SK-N-SH (cell line): ENCODE measurements around the gene NGB. TPM values are rescaled to one million over a fixed set of nuclear protein-coding genes. Genes with fewer than 3 reads are reported as not detected.

Experiments used
- CTCF ChIA-PET: fragments of 300-600, 350-600 bp; formaldehyde crosslinking; extraction: SDS; loops from one replicate; lab custom pipeline; 2021; lab: Yijun Ruan, JAX
- POLR2A ChIA-PET: fragments of 350-600 bp; sonication (Branson Sonifier 250); formaldehyde crosslinking; extraction: SDS; loops from one replicate; lab custom pipeline; 2020; ENCODE audit warnings: antibody characterized with exemption, inconsistent platforms; lab: Yijun Ruan, JAX
- DNase-seq: peaks from one replicate; pipeline ENCODE4 v3.0.0; 2012
- H2AFZ ChIP-seq: fragments of 200-600 bp; sonication (generic); 2 replicates; pipeline ENCODE4 v1.8.1; 2016; ENCODE audit warnings: antibody characterized with exemption, mild to moderate bottlenecking, low read depth
- H3F3A ChIP-seq: fragments of 200-600 bp; sonication (generic); replicated peaks from 2 replicates; pipeline ENCODE3; 2016; ENCODE audit warnings: antibody characterized with exemption, mild to moderate bottlenecking; ENCODE audit not compliant: insufficient read depth
- H3K27ac ChIP-seq, 2 experiments: fragments of 200-500 bp in 1 of 2; fragments of 200-600 bp in 1 of 2; sonication (Bioruptor generic) in 1 of 2; sonication (generic), shearing (Covaris generic) in 1 of 2; 2 replicates each; pipeline versions ENCODE4 v1.5.1 to v1.6.1; 2014 to 2016; ENCODE audit warnings: low read depth in 2 of 2, inconsistent platforms in 1 of 2, low read length in 1 of 2, mild to moderate bottlenecking in 1 of 2, mixed read lengths in 1 of 2
- H3K27me3 ChIP-seq: fragments of 200-600 bp; sonication (generic), shearing (Covaris generic); 2 replicates; pipeline ENCODE4 v1.6.1; 2016; ENCODE audit warnings: mixed run types; ENCODE audit not compliant: insufficient read depth
- H3K36me3 ChIP-seq, 2 experiments: fragments of 200-500 bp in 1 of 2; fragments of 200-600 bp in 1 of 2; sonication (Bioruptor generic) in 1 of 2; sonication (generic) in 1 of 2; replicated peaks in 1 of 2; 2 replicates each; pipeline versions ENCODE3 to v1.5.1; 2014 to 2016; ENCODE audit warnings: low read length in 1 of 2, mild to moderate bottlenecking in 1 of 2; ENCODE audit not compliant: insufficient read depth in 2 of 2, control insufficient read depth in 1 of 2
- H3K4me1 ChIP-seq, 2 experiments: fragments of 200-500 bp in 1 of 2; fragments of 200-600 bp in 1 of 2; sonication (Bioruptor generic) in 1 of 2; sonication (generic), shearing (Covaris generic) in 1 of 2; 2 replicates each; pipeline versions ENCODE4 v1.5.1 to v1.6.1; 2014 to 2016; ENCODE audit warnings: low read depth in 1 of 2, low read length in 1 of 2, mixed run types in 1 of 2; ENCODE audit not compliant: insufficient read depth in 2 of 2, control insufficient read depth in 1 of 2
- H3K4me2 ChIP-seq: fragments of 200-600 bp; sonication (generic), shearing (Covaris generic); 2 replicates; pipeline ENCODE4 v1.6.1; 2017; ENCODE audit warnings: mixed run types
- H3K4me3 ChIP-seq, 2 experiments: fragments of 200-500 bp in 1 of 2; fragments of 200-600 bp in 1 of 2; sonication (Bioruptor generic) in 1 of 2; sonication (generic), shearing (Covaris generic) in 1 of 2; 2 replicates each; pipeline versions ENCODE4 v1.5.1 to v1.8.1; 2014 to 2016; ENCODE audit warnings: low read depth in 2 of 2, inconsistent platforms in 1 of 2, low read length in 1 of 2, mild to moderate bottlenecking in 1 of 2, mixed read lengths in 1 of 2, moderate library complexity in 1 of 2
- H3K79me2 ChIP-seq: fragments of 200-600 bp; sonication (generic); 2 replicates; pipeline ENCODE4 v1.8.1; 2017; ENCODE audit warnings: mild to moderate bottlenecking; ENCODE audit not compliant: insufficient read depth
- H3K9ac ChIP-seq: fragments of 200-600 bp; sonication (generic); 2 replicates; pipeline ENCODE4 v1.6.1; 2017; ENCODE audit warnings: mixed run types
- H3K9me2 ChIP-seq: fragments of 200-600 bp; sonication (generic); 2 replicates; pipeline ENCODE4 v1.6.1; 2017; ENCODE audit warnings: mixed run types
- H3K9me3 ChIP-seq: fragments of 200-600 bp; sonication (generic); 2 replicates; pipeline ENCODE4 v1.6.1; 2017; ENCODE audit warnings: mixed run types, mild to moderate bottlenecking, moderate library complexity
- H4K20me1 ChIP-seq: fragments of 200-600 bp; sonication (generic); 2 replicates; pipeline ENCODE4 v1.6.1; 2017; ENCODE audit warnings: mild to moderate bottlenecking, mixed run types; ENCODE audit not compliant: insufficient read depth
- CHD2 ChIP-seq: fragments of 150-350 bp; IDR thresholded peaks from 2 replicates; pipeline ENCODE4 v1.6.1; 2018; ENCODE audit warnings: low read length; ENCODE audit not compliant: partially characterized antibody
- EP300 ChIP-seq, 2 experiments: IDR thresholded peaks; 2 replicates each; pipeline versions ENCODE4 v1.4.0 to v1.6.1; 2012; ENCODE audit warnings: borderline replicate concordance in 1 of 2, low read depth in 1 of 2, low read length in 1 of 2
- FOSL2 ChIP-seq: IDR thresholded peaks from 2 replicates; pipeline ENCODE4 v1.4.0; 2012; ENCODE audit warnings: low read depth, mild to moderate bottlenecking, moderate library complexity, borderline replicate concordance
- FOXM1 ChIP-seq: IDR thresholded peaks from 2 replicates; pipeline ENCODE4 v1.4.0; 2012; ENCODE audit warnings: low read depth, mild to moderate bottlenecking
- GATA2 ChIP-seq: sonication (generic); formaldehyde crosslinking; IDR thresholded peaks from 2 replicates; pipeline ENCODE4 v1.5.0; 2020; ENCODE audit warnings: mild to moderate bottlenecking, missing genetic modification reagents
- NRF1 ChIP-seq: IDR thresholded peaks from 2 replicates; pipeline ENCODE4 v1.6.1; 2012; ENCODE audit warnings: low read depth, mild to moderate bottlenecking, low read length
- RXRA ChIP-seq: IDR thresholded peaks from 2 replicates; pipeline ENCODE4 v1.4.0; 2012; ENCODE audit warnings: low read depth, mild to moderate bottlenecking, borderline replicate concordance
- SMC3 ChIP-seq: IDR thresholded peaks from 2 replicates; pipeline ENCODE4 v1.6.1; 2012; ENCODE audit warnings: low read depth, low read length, improper control_type of control experiment
- TAF1 ChIP-seq: IDR thresholded peaks from 2 replicates; pipeline ENCODE4 v1.6.1; 2012; ENCODE audit warnings: low read depth, mild to moderate bottlenecking, low read length, moderate library complexity, borderline replicate concordance
- WGBS: methylation state at CpG from one replicate; pipeline ENCODE4 v1.1.6; 2017; ENCODE audit warnings: low lambda C conversion rate; 5-methylcytosine and 5-hydroxymethylcytosine counted together
- polyA plus RNA-seq, 3 experiments: library from polyadenylated mRNA; depleted of rRNA; stranded (reverse); fragments of >200 nt; gene quantifications; 2 replicates each; pipeline ENCODE4 v1.2.3, GENCODE V29; 2012
- TF ChIP-seq, protein P1 (sequence below): IDR thresholded peaks from 2 replicates; pipeline ENCODE4 v1.4.0; 2012; ENCODE audit warnings: low read depth, borderline replicate concordance
- TF ChIP-seq, protein P2 (sequence below): IDR thresholded peaks from 2 replicates; pipeline ENCODE4 v1.4.0; 2012; ENCODE audit warnings: low read depth
- TF ChIP-seq, protein P3 (sequence below): fragments of 150-350 bp; IDR thresholded peaks from 2 replicates; pipeline ENCODE4 v1.6.1; 2016; ENCODE audit warnings: mild to moderate bottlenecking, low read depth, low read length
- TF ChIP-seq, protein P4 (sequence below): IDR thresholded peaks from 2 replicates; pipeline ENCODE4 v1.4.0; 2012; ENCODE audit warnings: low read depth, borderline replicate concordance

Gene NGB
- polyA plus RNA-seq, 1 of the 3 experiments (the other 2 are of a cell fraction): not detected

DNA sequence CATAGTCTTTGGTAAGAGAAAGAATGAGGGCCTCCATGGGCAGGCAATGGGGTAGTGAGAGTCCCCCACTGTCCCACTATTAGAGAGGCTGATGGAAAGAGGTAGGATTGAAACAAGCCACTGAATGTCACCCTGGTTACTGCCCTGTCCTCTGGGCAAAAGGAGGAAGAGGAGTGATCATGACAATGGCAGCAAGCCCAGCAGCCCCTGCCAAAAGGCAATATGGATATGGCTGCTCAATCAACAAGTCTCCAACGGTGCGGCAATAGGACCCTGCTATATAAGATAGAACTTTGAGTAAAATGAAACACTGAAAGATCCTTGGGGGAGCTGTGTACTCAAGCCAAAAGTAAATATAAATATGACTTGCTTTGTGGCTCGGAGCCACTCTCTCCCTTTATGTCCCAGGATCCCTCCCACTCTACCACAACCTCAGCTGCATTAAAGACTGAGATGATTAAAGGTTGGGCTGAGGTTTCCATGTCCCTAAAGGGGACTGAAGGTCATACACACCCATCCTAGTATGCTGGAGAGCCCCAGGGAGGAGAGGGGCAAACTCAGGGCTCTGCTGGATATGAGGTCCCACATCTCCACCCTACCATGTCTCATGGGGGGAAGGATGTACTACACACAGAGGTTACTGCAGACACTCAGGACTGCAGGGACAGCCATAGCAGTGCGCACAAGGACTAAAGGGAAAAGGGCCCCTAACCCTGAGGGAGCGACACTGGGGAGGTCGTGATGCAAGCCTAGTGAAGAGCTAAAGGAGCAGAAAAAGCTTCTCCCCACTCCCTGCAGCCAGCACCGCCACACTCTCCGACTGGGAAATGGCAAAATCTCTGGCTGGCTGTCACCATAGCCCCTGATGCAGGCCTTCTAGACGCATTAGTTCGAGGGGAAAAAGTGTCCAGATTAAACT lies 43.8 kb upstream of the NGB start:
- Histone ChIP-seq H3K27ac (peak overlapping the region in 1 of 2 experiments; percentile 36; a peak in 1 of 4 replicates), H3K4me2 (no peak overlapping the region)
- POLR2A ChIA-PET: no interaction called here

DNA sequence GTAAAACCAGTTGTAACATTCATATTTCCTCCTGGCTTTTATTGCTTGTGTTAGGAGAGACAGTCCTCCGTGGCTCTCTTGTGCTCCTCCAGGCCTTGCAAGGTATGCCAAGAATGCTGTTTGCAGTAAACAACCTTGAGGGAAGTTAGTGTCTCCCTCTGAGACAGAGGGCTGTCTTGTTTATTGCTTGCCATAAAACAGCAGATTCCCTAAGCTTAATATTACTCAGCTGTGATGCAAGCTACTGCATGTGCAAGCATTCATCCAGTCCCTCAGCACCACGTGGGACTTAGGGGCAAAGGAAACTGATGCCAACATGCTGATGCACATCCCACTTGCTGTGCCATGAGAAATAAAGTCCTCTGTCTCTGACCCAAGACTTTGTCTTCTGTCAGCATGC lies 43.0 kb upstream of the NGB start:
- TF ChIP-seq TAF1: no peak
- no peak for TF ChIP-seq FOSL2
- TF ChIP-seq, protein P1, sequence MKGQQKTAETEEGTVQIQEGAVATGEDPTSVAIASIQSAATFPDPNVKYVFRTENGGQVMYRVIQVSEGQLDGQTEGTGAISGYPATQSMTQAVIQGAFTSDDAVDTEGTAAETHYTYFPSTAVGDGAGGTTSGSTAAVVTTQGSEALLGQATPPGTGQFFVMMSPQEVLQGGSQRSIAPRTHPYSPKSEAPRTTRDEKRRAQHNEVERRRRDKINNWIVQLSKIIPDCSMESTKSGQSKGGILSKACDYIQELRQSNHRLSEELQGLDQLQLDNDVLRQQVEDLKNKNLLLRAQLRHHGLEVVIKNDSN: peak; percentile 53; the same call in 1 of the 2 replicates
- TF ChIP-seq, protein P2, sequence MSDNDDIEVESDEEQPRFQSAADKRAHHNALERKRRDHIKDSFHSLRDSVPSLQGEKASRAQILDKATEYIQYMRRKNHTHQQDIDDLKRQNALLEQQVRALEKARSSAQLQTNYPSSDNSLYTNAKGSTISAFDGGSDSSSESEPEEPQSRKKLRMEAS: peak; percentile 69
- Histone ChIP-seq H3K9me2 (no peaks in the 10 kb centered on the region), H3K36me3 (peaks cover 2 to 5% of the 10 kb centered on the region in 2 experiments), H3K79me2 (peaks cover 32% of the 10 kb centered on the region), H3K4me2 (no peak overlapping the region), H3K4me1 (peaks cover 7 to 18% of the 10 kb centered on the region in 2 experiments; a peak in 3 of 4 replicates), H2AFZ (no peak overlapping the region), H3K27ac (peak overlapping the region in 1 of 2 experiments; percentile 36; a peak in 1 of 4 replicates), H4K20me1 (peaks cover 9% of the 10 kb centered on the region), H3K27me3 (no peaks in the 10 kb centered on the region), H3K9me3 (no peaks in the 10 kb centered on the region), H3K9ac (no peak overlapping the region), H3K4me3 (no peak overlapping the region), H3F3A (no peaks in the 10 kb centered on the region)
- 21% methylated on average over 2 of the region's 2 CpGs for WGBS
- DNase-seq: no peak
- CTCF ChIA-PET: interaction anchor here (3.1 to 8.0 kb wide), 5 partner anchors 12 to 438 kb away, joined by 16 to 143 read pairs (median 60); partner anchors contain the start of gene ZDHHC22
- POLR2A ChIA-PET: no interaction called here

More for the DNA sequence above, 43.8 kb upstream of the NGB start:
- CTCF ChIA-PET: interaction anchor here (0.6 to 8.0 kb wide), 29 partner anchors 8 to 442 kb away, joined by 3 to 143 read pairs (median 5); partner anchors contain the start of genes SAMD15 and ZDHHC22
- TF ChIP-seq SMC3: no peak
- TF ChIP-seq, all 33 proteins: peak for 0
- no peaks in the 10 kb centered on the region for H3K9me3 ChIP-seq
- H3K9me2 ChIP-seq: no peaks in the 10 kb centered on the region
- 91% methylated on average over 10 of the region's 10 CpGs for WGBS
- no peak overlapping the region for H3K4me3 ChIP-seq
- H3K79me2 ChIP-seq: peaks cover 39% of the 10 kb centered on the region
- peaks cover 2 to 4% of the 10 kb centered on the region in 2 experiments for H3K36me3 ChIP-seq
- no peak overlapping the region for H2AFZ ChIP-seq
- no peaks in the 10 kb centered on the region for H3F3A ChIP-seq
- H3K27me3 ChIP-seq: no peaks in the 10 kb centered on the region
- peaks cover 7 to 25% of the 10 kb centered on the region in 2 experiments; a peak in 3 of 4 replicates for H3K4me1 ChIP-seq
- H3K9ac ChIP-seq: no peak overlapping the region
- DNase-seq: no peak
- peaks cover 9% of the 10 kb centered on the region for H4K20me1 ChIP-seq

DNA sequence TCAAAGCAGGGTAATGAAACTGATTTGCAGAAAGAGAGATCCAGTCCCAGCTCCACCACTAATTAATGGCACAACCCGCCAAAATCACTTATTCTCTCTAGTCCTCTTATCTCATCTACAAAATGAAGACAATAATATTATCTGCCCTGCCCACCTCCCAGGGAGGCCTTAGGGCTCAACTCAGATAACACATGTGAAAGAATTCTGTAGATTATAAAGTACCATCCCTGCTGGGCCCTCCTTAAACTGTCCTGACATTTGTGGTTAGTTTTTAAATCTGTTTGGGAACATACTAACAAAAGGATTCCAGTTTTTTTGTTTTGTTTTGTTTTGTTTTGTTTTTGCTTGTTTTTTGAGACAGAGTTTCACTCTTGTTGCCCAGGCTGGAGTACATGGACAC lies 42.4 kb upstream of the NGB start:
- 63% methylated on average over 1 of the region's 1 CpG for WGBS
- H3K27me3 ChIP-seq: no peaks in the 10 kb centered on the region
- H3K4me1 ChIP-seq: peaks cover 7 to 16% of the 10 kb centered on the region in 2 experiments; a peak in 3 of 4 replicates
- no peaks in the 10 kb centered on the region for H3K9me3 ChIP-seq
- peaks cover 25% of the 10 kb centered on the region for H3K79me2 ChIP-seq
- H4K20me1 ChIP-seq: peaks cover 9% of the 10 kb centered on the region
- H3K27ac ChIP-seq: no peak overlapping the region
- no peak overlapping the region for H3K4me3 ChIP-seq
- peaks cover 2 to 9% of the 10 kb centered on the region in 2 experiments for H3K36me3 ChIP-seq
- ChIA-PET CTCF (interaction anchor here (3.1 to 8.0 kb wide), 4 partner anchors 12 to 438 kb away, joined by 16 to 143 read pairs (median 80); no protein-coding TSS in a partner anchor), POLR2A (no interaction called here)
- no peaks in the 10 kb centered on the region for H3F3A ChIP-seq
- H3K9me2 ChIP-seq: no peaks in the 10 kb centered on the region
- no peak for DNase-seq
- H2AFZ ChIP-seq: no peak overlapping the region
- no peak overlapping the region for H3K9ac ChIP-seq
- no peak overlapping the region for H3K4me2 ChIP-seq
- TF ChIP-seq TAF1 (no peak), SMC3 (no peak), CHD2 (no peak), GATA2 (CRISPR knock-in tag) (no peak), EP300 (IDR thresholded peaks at IDR 0.05; ENCODE audit: borderline replicate concordance in 1 of 2, low read depth in 1 of 2, low read length in 1 of 2) (no peak), RXRA (no peak), NRF1 (no peak), FOXM1 (no peak)
- TF ChIP-seq, protein P3, sequence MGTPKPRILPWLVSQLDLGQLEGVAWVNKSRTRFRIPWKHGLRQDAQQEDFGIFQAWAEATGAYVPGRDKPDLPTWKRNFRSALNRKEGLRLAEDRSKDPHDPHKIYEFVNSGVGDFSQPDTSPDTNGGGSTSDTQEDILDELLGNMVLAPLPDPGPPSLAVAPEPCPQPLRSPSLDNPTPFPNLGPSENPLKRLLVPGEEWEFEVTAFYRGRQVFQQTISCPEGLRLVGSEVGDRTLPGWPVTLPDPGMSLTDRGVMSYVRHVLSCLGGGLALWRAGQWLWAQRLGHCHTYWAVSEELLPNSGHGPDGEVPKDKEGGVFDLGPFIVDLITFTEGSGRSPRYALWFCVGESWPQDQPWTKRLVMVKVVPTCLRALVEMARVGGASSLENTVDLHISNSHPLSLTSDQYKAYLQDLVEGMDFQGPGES: no peak
- TF ChIP-seq, protein P2: no peak
- TF ChIP-seq, protein P4, sequence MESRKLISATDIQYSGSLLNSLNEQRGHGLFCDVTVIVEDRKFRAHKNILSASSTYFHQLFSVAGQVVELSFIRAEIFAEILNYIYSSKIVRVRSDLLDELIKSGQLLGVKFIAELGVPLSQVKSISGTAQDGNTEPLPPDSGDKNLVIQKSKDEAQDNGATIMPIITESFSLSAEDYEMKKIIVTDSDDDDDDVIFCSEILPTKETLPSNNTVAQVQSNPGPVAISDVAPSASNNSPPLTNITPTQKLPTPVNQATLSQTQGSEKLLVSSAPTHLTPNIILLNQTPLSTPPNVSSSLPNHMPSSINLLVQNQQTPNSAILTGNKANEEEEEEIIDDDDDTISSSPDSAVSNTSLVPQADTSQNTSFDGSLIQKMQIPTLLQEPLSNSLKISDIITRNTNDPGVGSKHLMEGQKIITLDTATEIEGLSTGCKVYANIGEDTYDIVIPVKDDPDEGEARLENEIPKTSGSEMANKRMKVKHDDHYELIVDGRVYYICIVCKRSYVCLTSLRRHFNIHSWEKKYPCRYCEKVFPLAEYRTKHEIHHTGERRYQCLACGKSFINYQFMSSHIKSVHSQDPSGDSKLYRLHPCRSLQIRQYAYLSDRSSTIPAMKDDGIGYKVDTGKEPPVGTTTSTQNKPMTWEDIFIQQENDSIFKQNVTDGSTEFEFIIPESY: no peak
